ENCODE measurements around the gene LMF1.

GRCh38 chr16:1001096-1001495, 30.3 kb upstream of the LMF1 start:
- TF ChIP-seq CTCF (IDR thresholded peaks at IDR 0.05), result no peak
- no peak for TF ChIP-seq POLR2A (IDR thresholded peaks at IDR 0.05)
- TF ChIP-seq EP300 (IDR thresholded peaks at IDR 0.05), result no peak
